ENCODE results near the gene TYSND1.
"Not testable (repeated sequence)": the region's sequence is repeated elsewhere in the genome, so short reads cannot be mapped to it uniquely, and the experiment has no call there.

TYSND1 gene

DNA sequence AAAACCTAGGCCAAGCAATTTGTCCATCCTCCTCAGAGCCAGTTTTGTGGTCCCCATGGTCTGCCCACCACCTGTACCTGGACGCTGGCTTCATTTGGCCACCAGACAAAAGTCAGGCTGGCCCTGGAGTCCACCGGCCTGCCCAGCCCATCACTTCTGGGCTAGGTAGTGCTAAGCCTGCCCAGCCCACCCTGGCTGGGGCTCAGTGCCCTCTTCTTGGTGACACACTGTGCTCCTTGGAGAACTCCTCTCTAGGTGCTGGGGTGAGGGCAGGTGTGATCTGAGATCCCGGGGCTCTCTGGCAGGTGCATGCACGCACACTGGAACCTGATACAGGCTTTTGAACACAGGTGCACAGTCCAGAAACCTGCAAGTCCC lies 15.0 kb downstream of the TYSND1 start:
- no peak for DNase-seq

DNA sequence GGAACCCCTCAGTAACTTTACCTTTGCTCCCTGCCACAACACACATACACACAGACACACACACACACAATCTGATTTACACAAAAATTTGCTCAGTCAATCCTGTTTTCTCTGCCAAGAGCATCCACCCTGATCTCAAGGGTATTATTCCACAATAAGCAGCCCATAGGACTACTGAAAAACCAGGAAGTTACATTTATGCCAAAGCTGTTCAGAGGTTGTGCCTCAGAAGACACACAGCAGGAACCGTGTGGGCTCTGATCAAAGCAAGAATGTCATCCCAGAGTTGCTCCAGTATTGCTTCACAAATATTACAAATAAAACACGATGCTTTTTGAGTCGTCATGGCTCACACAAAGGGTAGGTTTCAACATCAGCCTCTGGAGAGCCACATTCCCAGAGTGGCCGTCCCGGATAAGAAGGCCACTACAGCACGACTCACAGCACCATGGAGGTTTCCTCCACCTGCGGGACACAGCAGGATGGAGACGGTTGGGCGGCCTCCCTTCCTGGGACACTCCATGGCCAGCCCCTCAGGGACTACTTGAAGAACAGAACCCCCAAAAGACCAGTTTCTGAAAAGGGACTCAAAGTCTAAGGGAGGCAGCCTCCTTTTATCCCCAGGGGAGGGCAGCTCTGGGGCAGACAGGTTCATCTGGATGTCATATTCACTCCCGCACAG lies 15.5 kb downstream of the TYSND1 start:
- DNase-seq, result peak; percentile 74 to 92

DNA sequence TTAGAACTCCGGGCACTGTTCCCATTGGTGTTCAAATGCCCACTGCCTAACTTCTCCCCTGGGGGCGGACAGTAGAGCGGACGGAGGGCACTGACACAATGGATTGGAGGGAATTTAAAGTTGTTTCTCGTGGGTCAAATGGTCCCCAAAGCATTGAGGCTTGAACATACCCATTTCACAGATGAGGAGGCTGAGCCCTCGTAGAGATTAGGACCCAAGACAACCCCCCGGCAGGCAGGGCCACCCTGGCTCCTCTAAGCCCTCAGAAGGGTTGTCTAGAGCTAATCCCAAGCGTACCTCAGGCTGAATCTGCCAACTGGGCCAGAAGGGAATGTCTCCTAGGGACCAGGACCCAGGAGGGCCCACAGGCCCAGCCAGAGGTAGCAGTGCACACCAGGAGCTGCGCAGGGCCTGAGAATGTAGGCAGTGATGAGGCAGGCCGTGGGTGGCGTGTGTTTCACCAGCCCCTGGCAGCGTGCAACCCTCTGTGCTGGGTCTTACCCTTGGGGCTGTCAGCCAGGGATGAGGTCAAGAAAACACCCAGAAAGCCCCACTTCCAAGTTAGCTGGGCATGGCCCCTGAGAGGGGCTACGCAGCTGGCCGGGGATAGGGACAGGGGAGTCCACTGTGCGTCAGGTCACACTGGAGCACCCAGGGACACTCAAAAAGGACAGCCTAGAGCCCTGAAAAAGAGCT lies 19.7 kb downstream of the TYSND1 start:
- DNase-seq, result no peak

DNA sequence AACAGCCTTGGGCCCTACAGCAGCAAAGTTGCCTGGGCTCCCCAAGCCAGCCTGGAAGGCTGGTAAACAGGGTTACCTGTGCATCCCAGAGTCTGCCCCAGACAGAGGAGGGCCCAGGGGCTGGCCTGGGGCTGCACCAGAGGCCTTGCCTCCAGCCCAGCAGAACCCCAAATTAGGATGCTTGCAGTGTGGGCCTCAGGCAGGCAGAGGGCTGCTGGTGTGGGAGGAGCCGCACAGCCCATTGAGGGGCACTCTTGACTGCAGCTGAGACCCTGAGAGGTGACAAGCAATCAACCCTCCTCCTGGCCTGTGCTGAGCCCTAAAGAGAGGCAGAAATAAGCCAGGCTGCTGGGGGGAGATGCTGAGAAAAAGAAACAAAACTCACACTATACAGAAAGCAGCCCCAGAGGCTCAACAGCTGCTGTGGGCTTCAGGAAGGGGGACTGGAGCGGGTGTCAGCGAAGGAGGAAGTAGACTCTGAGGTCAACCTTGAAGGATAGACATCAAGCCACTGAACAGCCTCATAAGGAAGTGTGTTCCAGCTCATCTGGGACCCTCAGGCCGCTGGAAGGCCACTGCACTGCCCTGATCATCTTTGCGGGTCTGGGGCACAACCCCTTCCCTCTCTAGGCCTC lies 20.5 kb downstream of the TYSND1 start:
- no peak for DNase-seq

DNA sequence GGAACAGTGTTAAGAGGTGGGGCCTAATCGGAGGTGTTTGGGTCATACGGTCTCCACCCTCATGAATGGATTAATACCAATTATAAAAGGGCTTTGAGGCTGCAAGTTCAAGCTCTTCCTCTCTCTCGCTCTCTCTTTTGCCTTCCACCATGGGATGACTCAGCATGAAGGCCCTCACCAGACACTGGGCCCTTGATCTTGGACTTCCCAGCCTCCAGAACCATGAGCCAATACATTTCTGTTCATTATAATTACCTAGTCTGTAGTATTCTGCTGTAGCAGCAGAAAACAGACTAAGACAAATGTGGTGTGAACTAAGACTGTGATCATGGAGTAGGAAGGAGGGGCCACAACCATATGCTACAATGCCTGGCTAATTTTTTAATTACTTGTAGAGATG lies 21.6 kb downstream of the TYSND1 start:
- no peak for DNase-seq

DNA sequence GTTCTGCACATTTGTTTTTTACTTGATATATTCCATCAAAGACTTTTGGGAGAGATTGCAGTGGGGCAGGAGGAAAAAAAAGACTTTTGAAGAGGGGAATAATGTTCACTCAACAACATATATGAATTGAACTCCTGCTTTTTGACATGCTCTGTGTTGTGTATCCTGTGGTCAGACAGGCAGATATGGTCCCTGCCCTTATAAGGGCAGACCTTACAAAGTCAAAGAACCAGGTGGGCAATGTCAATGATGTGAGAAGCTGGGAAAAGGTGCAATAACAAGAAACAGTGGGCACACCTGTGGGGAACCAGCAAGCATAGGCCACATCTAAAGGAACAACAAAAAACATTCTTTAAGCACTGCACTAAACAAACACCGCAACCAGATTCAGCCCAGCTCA lies 22.1 kb downstream of the TYSND1 start:
- DNase-seq, result no peak

DNA sequence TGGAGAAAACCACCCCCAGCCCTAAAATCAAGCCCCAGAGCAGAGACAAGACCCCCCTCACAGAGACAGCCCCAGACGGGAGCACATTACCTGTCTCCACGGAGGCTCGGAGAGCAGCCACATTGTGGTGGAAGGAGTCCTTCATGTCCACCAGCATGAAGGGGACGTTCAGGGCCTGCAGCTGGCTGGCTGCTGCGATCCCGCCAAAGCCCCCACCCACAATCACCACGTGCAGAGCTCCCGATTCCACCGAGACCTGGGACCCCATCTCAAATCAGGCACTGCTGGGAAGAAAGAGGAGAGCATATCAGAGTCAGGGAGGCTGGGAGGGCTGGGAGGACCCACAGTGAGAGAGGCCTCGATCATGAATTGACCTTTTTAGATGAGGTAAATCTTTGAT lies 22.7 kb downstream of the TYSND1 start:
- no peak for DNase-seq

DNA sequence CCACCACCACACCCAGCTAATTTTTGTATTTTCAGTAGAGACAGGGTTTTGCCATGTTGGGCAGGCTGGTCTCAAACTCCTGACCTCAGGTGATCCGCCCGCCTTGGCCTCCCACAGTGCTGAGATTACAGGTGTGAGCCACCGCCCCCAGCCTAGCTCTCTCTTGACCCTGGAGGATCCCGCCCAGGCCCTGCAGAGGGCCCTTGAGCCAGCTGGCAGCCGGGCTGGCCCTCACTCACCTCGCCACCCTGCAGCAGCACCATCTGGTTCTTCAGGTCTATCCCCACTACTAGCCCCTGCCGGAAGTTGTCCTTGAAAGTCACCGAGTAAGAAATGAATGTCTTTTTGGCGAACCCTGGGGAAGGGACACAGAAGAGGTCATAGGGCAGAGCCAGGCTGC lies 23.3 kb downstream of the TYSND1 start:
- not testable (repeated sequence) for DNase-seq

DNA sequence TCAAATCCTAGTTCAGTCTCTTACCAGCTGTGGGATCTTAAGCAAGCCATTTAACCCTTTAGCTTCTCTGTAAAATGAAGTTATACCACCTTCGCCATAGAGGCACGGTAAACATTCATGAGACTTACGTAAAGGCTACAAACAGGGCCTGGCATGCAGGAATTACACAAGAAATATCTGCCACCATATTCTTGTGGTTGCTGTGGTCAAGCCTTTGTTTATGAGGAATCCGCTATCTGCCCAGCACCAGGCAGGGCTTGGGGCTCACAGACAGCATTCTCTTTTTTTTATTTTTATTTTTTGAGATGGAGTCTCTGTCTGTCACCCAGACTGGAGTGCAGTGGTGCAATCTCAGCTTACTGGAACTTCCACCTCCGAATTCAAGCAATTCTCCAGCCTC lies 23.8 kb downstream of the TYSND1 start:
- DNase-seq, result no peak

DNA sequence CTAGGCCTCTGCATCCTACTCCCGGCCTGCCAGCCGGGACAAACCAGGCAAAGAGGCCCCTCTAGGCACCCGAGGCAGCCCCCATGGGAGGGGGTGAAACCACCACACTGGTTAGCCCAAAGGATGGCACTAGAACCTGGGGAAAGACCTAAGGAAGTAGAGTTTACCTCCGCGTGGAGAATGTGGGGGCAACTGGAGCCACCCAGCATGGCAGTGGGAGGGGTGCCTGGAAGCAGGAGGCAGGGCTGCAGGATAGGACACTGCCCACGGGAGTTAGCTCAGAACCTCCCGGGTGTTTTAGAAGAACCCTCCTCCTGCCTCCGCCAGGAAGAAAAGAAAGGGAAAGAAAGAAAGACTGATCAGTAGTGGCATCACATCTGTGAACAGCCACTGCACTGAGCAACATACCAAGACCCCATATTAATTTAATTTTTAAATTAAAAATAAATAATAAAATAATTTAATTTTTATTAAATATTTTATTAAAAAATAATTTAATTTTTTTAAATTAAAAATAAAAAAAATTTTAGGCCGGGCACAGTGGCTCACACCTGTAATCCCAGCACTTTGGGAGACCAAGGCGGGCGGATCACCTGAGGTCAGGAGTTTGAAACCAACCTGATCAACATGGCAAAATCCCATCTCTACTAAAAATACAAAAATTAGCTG lies 25.1 kb downstream of the TYSND1 start:
- no peak for DNase-seq

DNA sequence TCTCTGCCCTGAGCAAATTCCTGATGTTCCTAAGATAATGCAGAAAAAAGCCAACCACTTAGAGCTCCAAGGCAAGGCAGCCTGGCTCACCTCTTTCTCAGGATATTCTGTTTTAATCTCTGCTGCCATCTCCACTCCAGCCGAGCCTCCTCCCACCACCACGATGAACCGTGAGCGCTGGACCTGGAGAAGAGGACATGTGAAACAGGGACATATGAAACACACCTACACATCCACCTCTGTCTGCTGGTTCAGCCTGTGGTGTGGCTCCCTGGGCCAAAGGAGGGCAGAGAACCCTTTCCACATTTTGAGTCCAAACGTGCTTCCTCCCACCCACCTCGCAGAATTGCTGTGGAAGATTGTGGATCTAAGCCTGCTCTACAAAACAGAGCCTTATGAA lies 26.1 kb downstream of the TYSND1 start:
- DNase-seq, result no peak

DNA sequence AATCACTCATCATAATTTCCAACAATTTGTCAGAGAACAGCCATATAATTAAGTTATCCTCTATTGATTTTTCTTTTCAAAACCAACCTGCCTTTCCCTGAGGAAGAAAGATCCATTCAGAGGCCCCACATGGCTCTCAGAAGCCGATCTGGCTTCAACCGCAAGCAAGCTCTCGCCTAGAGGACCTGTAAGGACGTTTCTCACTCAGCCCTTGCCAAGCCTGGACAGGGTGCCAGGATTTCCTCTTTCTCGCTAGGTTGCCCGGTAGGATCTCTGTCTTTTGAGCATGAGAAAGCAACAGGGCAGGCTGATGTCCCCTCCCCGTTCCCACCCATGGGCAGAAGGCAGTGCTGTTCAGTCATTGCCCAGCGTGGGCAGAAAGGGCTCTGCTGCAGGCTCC lies 26.9 kb downstream of the TYSND1 start:
- no peak for DNase-seq

DNA sequence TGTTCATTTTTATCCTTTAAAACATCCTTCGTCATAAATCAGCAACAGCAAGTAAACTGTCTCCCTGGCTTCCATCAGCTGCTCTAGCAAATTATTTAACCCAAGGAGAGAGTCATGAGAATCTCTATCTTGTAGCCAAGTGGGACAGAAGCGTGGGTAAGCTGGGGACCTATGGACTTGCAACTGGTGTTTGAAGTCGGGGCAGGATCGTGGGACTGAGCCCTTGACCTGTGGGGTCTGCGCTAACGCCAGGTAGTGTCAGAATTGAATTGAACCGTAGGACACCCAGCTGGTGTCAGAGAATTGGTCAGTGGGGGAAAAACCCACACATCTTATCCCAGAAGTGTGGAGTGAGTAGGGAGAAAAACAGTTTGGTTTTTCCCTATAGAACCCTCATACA lies 27.3 kb downstream of the TYSND1 start:
- DNase-seq, result no peak

DNA sequence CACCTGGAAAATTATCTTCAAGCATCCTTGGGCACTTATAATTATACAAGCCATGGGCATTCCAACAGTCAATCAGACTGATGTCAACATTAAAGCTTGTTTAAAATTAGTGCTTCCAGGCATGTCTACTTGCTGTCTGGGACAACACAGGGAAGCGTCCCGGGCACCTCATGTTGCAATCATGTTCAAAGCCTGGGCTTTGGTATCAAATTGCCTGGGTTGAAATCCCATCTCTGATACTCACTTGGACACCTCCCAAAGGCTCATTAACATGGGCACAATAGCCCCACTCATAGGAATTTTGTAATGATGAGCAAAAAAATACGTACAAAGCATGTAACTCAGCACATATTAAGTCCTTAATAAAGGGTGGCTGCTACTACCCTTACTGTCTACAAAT lies 28.3 kb downstream of the TYSND1 start:
- DNase-seq, result no peak

DNA sequence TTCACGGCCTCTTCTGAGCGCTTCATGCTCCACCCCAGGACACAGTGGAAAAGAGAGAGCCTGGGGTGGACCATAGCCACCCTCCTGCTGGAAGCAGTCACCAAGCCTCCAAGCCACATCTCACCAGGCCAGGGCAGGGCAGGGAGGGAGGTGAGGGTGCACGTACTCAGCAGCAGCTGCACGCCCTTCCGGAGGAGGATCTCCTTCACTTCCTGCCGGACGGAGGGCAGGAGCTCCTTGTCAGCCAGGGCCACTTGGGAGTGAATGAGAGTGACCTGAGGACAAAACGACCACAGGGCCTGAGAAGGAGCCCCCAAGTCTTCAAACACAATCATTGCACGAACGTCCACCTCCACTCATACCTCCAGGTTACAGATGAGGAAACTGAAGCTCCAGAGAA lies 28.9 kb downstream of the TYSND1 start:
- no peak for DNase-seq

DNA sequence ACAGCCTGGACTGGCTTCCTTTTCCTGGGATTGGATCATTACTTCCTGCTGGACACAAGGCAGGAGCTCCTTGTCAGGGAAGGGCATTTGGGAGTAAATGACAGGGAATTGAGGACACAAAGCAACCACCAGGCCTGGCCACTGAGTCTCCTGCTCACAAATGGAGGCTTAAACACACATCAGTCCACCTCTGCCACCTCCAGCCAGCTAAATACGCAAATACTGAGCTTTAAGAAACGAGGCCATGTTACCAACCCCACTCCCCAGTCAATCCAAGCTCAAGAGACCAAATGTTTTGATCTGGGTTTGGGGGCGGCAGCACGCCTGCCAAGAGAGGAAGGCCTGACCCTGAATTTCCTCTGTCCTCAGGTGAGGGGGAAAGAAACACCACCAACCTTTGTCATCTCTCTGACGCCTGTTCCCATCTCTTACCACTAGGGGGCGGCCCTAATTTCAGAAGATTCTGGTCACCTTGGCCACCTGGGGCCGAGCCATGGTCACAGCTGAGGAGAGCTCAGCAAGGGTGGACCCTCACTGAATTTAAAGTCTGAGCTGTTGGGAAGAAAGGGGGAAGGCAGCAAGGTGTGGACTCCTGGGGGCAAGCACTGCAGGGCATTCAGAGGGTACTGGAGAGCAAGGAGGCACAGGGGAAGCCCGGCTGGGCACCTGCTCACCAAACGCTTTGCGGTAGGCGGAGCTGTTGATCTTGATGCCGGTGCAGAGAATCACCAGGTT lies 30.4 kb downstream of the TYSND1 start:
- peak in 1 of 2 donors; percentile 54 for DNase-seq

DNA sequence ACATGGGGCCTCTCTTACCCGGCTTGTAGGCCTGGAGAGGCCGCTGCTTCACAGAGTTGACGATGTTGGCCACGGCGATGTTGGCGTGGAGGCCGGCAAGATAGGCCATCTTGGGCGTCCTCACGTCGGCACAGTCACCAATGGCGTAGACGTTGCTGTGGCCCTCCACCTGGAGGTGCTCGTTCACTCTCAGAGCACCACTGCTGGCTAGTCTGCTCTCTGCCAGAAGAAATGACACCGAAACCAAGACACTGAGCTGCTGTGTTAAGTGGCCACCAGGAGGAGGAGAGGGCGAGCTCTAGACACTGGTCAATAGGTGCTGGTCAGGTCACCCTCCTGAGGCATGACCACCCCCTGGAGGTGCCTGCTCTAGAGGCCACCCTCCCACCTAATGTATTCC lies 31.6 kb downstream of the TYSND1 start:
- DNase-seq, result no peak

DNA sequence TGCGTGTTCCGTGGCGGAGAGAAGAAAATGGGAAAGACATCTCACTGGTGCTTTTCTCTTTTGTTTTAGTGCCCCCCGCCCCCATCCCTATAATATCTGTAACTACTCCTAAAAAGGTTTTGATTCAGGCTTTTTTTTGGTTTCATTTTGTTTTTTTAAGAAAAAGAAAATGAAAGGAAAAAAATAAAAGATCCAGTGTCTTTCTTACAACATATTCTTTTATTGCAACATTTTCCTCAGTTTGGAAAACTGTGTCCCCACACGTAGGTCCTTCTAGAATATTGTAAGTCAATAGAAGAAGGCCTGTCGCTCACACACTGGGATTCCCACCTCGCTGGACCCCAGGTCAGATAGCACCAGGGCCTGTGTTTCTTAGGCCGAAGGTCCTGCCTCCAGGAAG lies 34.4 kb downstream of the TYSND1 start:
- no peak for DNase-seq

DNA sequence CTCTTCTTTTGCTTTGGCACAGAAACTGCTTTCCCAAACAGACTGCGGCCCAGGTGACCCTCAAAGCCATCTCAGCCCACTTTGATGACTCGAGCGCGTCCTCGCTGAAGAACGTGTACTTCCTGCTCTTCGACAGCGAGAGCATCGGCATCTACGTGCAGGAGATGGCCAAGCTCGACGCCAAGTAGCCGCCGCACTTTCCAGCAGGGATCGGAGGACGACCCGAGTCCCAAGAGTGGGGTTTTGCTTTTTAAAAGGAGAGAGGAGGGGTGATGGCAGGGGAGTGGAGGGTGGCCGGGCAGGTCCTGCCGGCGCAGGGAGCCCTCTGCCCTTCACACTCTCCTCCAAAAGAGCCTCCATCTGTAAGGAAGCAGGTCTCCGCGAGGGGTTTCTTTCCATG lies 35.0 kb downstream of the TYSND1 start:
- DNase-seq, result no peak

DNA sequence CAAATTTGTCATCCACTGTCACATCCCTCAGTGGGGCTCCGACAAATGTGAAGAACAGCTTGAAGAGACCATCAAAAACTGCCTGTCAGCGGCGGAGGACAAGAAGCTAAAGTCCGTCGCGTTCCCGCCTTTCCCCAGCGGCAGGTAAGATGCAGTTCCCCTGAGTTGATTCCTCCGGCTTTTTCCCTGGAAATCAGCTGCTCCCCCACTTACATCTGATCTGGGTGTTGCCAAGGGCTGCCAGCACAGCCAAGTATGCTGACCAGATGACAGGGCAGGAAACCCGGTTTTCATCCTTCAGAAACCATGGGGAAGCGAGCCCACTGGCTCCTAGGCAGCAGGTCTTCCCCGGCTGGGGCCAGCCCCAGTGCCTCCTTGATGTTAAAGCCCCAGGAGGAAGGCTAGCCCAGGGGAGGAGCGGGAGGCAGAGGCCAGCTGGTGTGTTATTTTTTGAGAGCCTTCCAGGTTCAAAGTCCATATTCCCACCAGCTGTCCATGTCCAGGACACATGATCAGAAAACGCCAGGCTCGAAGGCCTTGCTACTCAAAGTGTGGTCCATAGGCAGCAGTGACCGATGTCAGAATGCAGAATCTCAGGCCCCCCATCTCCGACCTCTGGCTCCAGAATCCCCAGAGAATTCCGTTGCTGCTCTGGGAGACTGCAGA lies 37.3 kb downstream of the TYSND1 start:
- DNase-seq, result no peak

DNA sequence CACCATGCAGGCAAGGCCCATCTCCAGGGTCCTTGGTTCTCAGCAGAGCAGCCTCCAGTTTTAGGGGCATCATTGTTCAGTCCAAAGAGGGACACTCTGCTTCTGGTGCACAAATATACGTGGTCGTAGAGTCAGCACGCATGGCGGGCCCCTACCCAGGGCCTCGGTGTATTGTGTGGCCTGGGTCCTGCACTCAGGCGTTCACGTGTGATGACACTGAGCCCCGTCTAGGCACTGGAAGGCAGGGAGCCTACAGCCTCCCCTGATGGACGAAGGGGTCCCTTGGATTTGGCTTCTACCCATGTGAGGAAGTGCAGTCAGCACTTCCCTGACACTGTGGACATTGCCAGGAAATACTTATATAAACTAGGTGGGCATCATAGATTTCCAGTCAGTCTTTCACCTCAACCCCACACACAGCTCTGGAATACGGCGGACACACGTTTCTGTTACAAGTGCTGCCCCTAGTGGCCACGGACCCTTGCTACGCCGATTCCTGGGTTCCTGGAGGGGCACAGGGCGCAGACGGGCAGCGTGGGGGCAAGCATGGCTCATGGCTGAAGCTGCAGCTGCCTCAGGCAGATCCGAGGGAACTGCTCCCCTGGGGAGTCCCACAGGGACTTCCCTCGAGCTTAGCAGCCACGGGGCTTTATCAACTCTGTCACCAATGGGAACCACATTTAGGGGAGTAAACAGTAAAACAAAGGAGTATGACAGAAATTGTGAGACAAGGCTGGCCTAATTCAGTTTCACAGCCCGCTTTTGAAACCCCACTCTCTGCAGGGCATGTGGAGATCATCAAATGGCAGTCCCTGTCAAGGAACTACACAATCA lies 39.3 kb downstream of the TYSND1 start:
- no peak for DNase-seq

DNA sequence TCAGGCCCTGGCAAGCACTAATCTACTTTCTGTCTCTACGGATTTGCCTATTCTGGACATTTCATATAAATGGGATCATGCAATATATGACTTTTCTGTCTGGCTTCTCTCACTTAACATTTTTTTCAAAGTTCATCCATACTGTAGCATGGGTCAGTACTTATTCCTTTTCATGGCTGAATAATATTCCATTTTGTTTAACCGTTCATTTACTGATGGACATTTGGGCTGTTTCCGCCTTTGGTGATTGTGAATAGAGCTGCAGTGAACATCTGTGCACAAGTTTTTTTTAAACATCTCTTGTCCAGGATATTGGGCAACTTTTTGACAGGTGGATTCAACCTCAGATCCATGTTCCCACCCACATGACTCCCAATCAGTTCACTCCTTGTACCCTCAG lies 44.8 kb downstream of the TYSND1 start:
- DNase-seq, result no peak
